Measurements from ENCODE around the gene LRRC61. TPM values are rescaled to one million over a fixed set of nuclear protein-coding genes. Genes with fewer than 3 reads are reported as not detected.

The LRRC61 gene
- total RNA-seq, 1 experiment from 2014 or later = 48.1 TPM

DNA sequence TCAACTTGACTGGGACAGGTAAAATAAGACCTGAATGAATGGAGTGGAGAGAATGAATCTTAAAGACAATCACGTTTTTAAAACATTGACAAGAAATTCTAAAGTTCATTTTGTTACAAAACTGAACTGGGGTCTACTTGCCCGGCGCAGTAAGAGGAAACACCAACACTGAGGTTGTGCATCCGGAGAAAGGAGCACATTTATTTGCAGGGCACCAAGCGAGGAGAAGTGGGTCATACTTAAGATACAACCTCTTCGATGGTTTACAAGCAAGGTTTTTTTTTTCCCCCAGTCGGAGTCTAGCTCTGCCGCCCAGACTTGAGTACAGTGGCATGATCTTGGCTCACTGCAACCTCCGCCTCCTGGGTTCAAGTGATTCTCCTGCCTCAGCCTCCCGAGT lies 42.0 kb downstream of the LRRC61 start:
- H3K4me3 ChIP-seq (ENCODE audit: low read depth, low read length, poor library complexity, severe bottlenecking) = no peak overlapping the region
- H3K9me3 ChIP-seq (ENCODE audit: low read depth, low read length, poor library complexity, severe bottlenecking) = no peaks in the 10 kb centered on the region
- intact Hi-C loops (cut with micrococcal nuclease; ENCODE audit: unreplicated experiment) = no loop called here
- TF ChIP-seq CTCF (conservative IDR thresholded peaks at IDR 0.05; ENCODE audit: low read depth, low read length) (no peak), EZH2 (IDR thresholded peaks at IDR 0.05; ENCODE audit: borderline replicate concordance, low read depth, low read length, poor library complexity, severe bottlenecking) (no peak)
- POLR2A ChIA-PET (ENCODE audit: low non-redundant PET) = no interaction called here
- H3K36me3 ChIP-seq (ENCODE audit: insufficient read depth, low read length, poor library complexity, severe bottlenecking) = no peaks in the 10 kb centered on the region
- DNase-seq (ENCODE audit: low spot score) = no peak
- H3K4me1 ChIP-seq (ENCODE audit: insufficient read depth, low read length, poor library complexity, severe bottlenecking) = peaks cover 33% of the 10 kb centered on the region
- H3K27me3 ChIP-seq (replicated peaks; ENCODE audit: insufficient read depth, low read depth, low read length, poor library complexity) = no peaks in the 10 kb centered on the region
- BruUV-seq (replicated peaks) = no TSS peak
- CTCF ChIA-PET = no interaction called here
- H3K27ac ChIP-seq (ENCODE audit: low read depth, low read length, poor library complexity, severe bottlenecking) = no peak overlapping the region

GRCh38 chr7:150365673-150366398 lies 42.7 kb downstream of the LRRC61 start:
- ChIA-PET POLR2A (ENCODE audit: low non-redundant PET) (interaction anchor here (0.6 to 0.8 kb wide), 2 partner anchors 9 to 19 kb away, joined by 4 to 19 read pairs; no protein-coding TSS in a partner anchor), CTCF (no interaction called here)
- H3K4me1 ChIP-seq (ENCODE audit: insufficient read depth, low read length, poor library complexity, severe bottlenecking) = peaks cover 39% of the 10 kb centered on the region
- H3K4me3 ChIP-seq (ENCODE audit: low read depth, low read length, poor library complexity, severe bottlenecking) = no peak overlapping the region
- H3K9me3 ChIP-seq (ENCODE audit: low read depth, low read length, poor library complexity, severe bottlenecking) = no peaks in the 10 kb centered on the region
- no peak for TF ChIP-seq EZH2 (IDR thresholded peaks at IDR 0.05; ENCODE audit: borderline replicate concordance, low read depth, low read length, poor library complexity, severe bottlenecking)
- no peak for TF ChIP-seq CTCF (conservative IDR thresholded peaks at IDR 0.05; ENCODE audit: low read depth, low read length)
- no peak for DNase-seq (ENCODE audit: low spot score)
- intact Hi-C loops (cut with micrococcal nuclease; ENCODE audit: unreplicated experiment) = no loop called here
- H3K27me3 ChIP-seq (replicated peaks; ENCODE audit: insufficient read depth, low read depth, low read length, poor library complexity) = no peaks in the 10 kb centered on the region
- H3K27ac ChIP-seq (ENCODE audit: low read depth, low read length, poor library complexity, severe bottlenecking) = no peak overlapping the region
- no TSS peak for BruUV-seq (replicated peaks)
- H3K36me3 ChIP-seq (ENCODE audit: insufficient read depth, low read length, poor library complexity, severe bottlenecking) = no peaks in the 10 kb centered on the region

DNA sequence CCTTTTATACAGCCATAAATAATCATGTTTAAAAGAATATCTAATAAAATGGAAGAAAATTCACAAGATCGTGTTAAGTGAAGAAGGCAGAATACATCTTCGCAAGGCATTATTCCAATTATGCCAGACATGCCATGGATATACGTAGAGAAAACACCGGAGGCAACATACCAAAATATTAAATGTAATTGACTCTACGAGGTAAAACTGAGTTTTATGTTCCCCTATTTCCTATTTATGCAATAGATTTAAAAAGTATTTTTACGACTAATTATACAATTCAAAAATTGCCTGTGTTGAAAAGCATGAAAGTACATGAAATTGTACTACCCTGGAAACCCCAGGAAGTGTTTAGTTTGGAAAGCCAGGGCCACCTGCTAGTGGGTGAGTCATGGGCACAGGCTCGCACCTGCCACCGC lies 44.5 kb downstream of the LRRC61 start:
- Histone ChIP-seq H3K36me3 (ENCODE audit: insufficient read depth, low read length, poor library complexity, severe bottlenecking) (peaks cover 11% of the 10 kb centered on the region), H3K27ac (ENCODE audit: low read depth, low read length, poor library complexity, severe bottlenecking) (peak overlapping the region; percentile 97), H3K27me3 (replicated peaks; ENCODE audit: insufficient read depth, low read depth, low read length, poor library complexity) (no peaks in the 10 kb centered on the region), H3K4me3 (ENCODE audit: low read depth, low read length, poor library complexity, severe bottlenecking) (peak overlapping the region; percentile 96), H3K9me3 (ENCODE audit: low read depth, low read length, poor library complexity, severe bottlenecking) (no peaks in the 10 kb centered on the region), H3K4me1 (ENCODE audit: insufficient read depth, low read length, poor library complexity, severe bottlenecking) (peaks cover 34% of the 10 kb centered on the region)
- TF ChIP-seq CTCF (conservative IDR thresholded peaks at IDR 0.05; ENCODE audit: low read depth, low read length) = no peak
- no peak for TF ChIP-seq EZH2 (IDR thresholded peaks at IDR 0.05; ENCODE audit: borderline replicate concordance, low read depth, low read length, poor library complexity, severe bottlenecking)
- CTCF ChIA-PET = no interaction called here
- DNase-seq (ENCODE audit: low spot score) = peak; percentile 18
- POLR2A ChIA-PET (ENCODE audit: low non-redundant PET) = interaction anchor here (0.6 kb wide), 1 partner anchor 43 kb away, joined by 5 read pairs; no protein-coding TSS in a partner anchor
- intact Hi-C loops (cut with micrococcal nuclease; ENCODE audit: unreplicated experiment) = no loop called here
- no TSS peak for BruUV-seq (replicated peaks)
